AG08395 (cell line): ENCODE results near the gene MAVS.
A peak's percentile ranks its signal among the peaks of the same experiment; 100 is the strongest.

ENCODE experiments used
- DNase-seq: peaks from one replicate; pipeline ENCODE4 v3.0.0; 2012; ENCODE audit warnings: mixed read lengths, low spot score

MAVS gene

DNA sequence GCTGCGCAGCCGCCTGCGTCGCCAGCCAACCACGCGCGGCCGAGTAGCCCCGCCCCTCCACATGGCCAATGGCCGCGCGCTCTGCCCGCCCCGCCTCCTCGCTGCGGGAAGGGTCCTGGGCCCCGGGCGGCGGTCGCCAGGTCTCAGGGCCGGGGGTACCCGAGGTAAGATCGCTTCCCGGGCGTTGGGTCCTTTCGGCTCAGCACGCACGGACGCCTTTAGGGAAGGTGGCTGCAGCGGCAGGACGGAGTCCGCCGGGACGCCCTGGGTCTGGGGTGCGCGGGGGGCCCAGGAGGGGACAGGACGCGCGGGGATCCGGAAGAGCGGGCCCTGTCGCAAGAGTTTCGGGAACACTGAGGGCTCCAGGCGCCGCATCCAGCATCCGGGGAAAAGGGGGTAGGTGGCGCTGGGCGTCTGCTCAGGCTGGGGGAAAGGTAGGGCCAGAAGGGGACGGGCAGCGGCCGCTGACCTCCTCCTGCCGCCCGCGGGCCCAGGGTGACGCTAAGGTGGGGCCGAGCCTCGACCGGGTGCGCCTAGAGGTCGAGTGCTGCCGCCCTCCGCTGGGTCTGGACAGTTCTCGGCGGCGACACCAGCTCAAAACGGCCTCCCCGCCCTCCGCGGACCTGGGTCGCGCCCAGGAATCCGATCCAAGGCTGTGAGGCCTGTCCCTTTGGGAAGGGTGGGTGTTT lies at the start of gene MAVS:
MAVS (plus strand) TSS at position 95 of the 689 bp plus-strand sequence. CDS start 7,791 bp downstream, outside the sequence.
- DNase-seq, result peak; percentile 94

DNA sequence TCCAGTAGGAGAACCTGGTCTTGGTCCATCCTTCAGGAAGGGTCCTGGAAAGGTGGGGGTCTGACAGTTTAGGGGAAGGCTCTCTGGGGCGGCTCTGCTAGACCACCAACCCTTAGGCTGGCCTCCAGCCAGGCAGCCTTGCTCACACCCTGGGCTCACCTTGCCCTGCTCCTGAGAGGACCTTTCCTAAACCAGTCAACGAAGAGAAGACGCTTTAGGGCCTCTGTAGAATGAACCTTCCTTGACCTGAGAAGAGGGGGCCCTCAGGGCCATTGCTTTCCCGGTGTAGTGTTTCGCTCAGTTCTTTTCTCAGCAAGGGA lies 49.4 kb upstream of the MAVS start:
- DNase-seq, result no peak

DNA sequence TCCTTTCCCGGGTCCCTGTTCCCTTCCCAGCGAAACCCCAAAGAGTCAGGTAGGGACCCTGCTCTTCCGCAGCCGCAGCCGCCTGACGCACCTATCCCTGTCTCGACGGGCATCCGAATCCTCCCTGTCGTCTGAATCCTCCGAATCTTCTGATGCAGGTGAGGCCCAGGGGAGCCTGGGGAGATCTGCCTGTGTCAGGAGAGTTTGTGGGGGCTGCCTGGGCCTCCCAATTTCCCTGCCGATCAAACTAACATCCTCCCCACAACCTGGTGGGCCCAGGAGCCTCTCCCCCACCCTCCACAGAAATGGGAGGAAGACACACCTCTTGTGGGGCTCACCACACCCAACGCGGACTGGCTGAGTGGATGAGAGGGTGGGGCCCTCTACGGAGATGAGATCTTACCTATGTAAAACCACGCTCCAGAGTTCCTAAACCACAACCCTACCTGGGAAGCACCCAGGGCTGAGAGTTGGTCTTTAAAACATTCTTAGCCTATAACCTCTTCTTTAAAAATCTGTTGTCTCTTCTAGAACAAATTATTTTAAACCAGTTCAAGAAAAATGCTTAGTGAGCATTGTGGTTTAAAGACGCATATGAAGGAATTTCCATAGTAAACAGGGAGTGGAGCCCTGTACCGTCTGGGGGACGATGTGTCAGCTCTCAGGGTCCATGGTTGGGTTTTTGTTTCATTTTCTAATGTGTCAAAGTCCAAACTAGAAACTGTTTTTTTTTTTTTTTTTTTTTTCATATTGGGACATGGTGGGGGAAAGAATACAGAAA lies 48.9 kb upstream of the MAVS start:
- peak; percentile 28 for DNase-seq

DNA sequence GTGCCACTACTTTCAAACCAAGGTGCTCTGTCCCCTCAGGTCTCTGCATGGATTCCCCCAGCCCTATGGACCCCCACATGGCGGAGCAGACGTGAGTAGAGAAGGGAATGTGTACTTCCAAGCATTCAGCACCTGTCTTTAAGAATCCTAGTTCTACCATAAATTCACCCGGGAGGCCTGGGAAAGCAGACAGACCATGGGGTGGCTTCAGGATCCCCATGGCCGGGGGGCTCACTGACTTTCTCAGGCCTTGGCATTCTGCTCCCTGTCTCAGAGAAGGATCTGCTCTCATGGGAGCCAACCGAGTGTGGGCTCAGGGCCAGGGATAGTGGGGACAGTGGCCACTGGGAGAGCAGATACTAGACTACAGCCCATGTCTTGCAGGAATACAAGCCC lies 48.3 kb upstream of the MAVS start:
- DNase-seq, result no peak

DNA sequence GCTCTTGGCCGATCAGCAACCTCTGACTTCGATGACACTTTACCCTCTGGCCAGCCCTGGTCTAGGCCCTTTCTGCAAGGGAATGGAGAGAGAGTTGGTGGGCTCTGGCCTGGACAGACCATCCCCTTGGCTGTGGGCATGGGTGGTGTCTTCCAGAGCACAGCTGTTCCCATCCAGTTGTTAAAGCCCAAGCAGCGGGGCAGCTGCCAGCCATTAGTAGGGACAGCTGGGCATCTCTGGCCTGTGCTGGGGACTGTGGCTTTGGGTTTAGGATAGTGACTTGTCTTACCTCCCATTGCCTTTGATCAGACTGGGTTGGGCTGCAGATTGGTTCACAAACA lies 47.8 kb upstream of the MAVS start:
- no peak for DNase-seq

DNA sequence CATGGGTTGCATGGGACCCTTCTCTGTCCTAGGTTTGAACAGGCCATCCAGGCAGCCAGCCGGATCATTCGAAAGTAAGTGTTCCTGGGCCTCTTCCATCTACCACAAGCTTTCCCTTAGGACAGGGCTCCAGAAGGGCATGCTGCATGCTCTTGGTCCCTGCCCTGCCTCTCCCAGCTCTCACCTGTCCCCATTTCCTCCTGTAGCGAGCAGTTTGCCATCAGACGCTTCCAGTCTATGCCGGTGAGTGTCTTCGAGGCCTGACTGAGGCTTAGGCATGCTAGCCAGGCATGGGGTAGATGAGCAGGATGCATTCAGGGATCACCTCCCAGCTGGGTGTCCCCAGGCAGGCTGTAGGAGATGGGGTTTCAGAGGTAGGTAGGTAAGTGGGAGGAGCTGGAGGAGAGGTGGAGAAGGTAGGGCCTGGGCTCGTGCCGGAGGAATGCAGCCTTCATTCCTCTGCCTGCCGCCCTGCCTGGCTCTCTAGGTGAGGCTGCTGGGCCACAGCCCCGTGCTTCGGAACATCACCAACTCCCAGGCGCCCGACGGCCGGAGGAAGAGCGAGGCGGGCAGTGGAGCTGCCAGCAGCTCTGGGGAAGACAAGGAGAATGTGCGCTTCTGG lies 46.3 kb upstream of the MAVS start:
- no peak for DNase-seq

DNA sequence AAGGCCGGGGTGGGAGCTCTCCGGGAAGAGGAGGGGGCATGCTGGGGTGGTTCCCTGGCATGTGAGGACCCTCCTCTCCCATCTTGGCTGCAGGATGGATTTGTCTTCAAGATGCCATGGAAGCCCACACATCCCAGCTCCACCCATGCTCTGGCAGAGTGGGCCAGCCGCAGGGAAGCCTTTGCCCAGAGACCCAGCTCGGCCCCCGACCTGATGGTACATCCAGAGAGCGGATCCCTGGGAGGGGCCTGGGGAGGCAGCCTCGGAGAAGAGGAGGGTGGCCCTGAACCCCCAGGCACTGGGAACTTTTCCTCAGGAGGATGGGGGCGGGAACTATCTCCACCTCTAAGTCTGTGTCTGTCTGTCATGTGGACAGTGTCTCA lies 45.8 kb upstream of the MAVS start:
- no peak for DNase-seq

DNA sequence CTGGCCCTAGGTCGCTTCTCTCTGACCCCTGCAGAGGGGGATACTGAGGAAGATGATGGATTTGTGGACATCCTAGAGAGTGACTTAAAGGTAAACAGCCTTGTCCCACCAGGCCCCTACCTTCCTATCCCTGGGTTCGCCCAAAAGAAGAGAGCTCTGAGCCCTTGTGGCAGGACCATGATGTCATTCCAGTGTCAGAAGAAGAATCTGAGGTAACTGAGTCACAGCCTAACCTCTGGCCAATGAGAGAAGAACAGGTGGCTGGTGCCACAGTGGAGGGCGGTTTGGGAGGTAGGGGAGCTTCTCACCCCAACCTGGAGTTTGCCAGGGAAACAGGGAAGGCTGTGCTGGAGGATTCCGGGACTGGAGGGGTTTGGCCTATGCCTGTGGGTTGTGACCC lies 45.3 kb upstream of the MAVS start:
- DNase-seq, result no peak

DNA sequence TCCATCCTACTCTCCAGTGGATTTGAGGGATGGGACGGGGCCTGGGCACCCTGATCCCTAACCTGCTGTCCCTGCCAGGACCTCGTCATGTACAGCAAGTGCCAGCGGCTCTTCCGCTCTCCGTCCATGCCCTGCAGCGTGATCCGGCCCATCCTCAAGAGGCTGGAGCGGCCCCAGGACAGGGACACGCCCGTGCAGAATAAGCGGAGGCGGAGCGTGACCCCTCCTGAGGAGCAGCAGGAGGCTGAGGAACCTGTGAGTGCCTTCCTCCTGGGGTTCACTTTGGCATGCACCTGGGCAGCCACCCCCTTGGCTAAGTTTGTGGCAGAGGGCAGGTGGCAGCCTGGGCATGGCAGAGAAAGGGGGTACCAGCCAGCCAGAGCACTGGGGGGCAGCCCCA lies 44.8 kb upstream of the MAVS start:
- no peak for DNase-seq

DNA sequence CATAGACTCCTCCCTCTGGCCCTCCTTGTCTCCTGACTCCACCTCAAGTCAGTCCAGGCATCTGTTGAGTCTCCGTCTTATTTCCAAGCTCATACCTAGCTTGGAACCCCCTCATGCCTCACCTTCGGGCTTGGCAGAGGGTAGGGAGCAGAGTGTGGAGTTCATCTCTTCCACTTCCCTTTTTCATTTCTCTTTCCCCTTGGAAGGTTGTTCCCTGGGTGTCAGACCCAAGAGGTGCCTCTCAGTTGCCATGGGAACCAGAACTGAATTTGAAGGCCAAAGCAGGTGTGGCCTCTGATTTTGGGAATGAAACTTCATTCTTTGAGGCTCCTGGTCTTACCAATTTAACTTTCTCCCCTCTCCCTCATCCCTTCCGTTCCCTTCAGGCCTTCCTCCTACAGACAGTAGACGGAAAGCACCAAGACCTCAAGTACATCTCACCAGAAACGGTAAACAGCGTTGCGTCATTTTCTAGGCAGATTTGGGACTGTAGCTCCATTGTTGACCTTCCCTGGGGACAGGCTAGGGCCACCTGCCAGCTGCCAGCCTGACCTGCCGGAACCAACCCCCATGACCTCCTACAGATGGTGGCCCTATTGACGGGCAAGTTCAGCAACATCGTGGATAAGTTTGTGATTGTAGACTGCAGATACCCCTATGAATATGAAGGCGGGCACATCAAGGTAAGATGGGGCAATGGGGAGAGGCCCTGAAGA lies 44.0 kb upstream of the MAVS start:
- no peak for DNase-seq

DNA sequence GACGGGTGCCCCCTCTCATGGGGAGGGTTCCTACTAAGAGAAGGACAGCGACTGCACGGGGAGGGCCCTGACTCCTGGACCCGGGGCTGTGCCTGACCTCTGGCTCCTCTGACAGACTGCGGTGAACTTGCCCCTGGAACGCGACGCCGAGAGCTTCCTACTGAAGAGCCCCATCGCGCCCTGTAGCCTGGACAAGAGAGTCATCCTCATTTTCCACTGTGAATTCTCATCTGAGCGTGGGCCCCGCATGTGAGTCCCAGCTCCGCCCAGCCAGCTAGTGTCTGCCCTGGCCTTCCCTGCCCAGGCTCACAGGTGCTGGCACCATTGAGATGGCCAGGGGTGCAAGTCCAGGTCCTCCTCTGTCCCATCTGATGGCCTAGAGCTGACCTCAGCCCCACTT lies 43.3 kb upstream of the MAVS start:
- DNase-seq, result no peak

DNA sequence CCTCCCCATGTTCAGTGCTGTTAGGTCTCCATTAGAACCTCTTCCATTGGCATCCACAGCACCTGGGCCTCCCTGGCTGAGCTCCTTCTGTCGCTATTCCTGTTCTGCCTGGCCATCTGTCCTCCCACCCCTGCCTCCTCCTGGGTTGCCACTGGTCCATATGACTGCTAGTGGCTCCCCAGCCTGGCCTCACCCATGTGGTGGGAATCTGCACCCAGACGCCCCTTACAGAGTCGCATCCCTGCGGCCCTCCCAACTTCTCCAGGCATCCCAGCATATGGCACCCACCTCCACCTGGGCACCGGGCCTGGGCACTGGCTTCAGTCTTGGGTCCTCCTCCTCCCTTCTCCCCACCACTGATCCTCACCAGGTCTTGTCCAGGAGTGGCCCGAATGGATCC lies 42.8 kb upstream of the MAVS start:
- no peak for DNase-seq

DNA sequence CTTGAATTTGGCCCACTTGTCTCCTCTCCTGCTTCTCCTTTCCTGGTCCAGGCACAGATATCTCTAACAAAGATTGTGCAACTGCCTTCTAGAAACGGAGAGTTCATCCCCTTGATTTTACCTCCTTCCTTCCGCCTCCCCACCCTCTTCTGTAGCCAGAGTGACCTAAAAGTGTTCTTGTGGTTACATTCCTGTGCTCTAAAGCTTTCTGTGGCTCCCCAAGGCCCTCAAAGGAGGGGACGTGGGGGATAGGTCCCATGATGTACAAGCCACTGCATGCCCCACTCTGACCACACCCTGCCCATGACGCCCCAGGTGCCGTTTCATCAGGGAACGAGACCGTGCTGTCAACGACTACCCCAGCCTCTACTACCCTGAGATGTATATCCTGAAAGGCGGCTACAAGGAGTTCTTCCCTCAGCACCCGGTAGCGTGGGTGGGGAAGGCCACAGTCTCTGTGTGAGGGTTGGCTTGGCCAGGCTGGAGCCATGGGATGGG lies 42.3 kb upstream of the MAVS start:
- DNase-seq, result no peak

DNA sequence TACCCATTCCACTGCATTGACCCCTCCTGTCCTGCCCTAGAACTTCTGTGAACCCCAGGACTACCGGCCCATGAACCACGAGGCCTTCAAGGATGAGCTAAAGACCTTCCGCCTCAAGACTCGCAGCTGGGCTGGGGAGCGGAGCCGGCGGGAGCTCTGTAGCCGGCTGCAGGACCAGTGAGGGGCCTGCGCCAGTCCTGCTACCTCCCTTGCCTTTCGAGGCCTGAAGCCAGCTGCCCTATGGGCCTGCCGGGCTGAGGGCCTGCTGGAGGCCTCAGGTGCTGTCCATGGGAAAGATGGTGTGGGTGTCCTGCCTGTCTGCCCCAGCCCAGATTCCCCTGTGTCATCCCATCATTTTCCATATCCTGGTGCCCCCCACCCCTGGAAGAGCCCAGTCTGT lies 41.9 kb upstream of the MAVS start:
- no peak for DNase-seq

DNA sequence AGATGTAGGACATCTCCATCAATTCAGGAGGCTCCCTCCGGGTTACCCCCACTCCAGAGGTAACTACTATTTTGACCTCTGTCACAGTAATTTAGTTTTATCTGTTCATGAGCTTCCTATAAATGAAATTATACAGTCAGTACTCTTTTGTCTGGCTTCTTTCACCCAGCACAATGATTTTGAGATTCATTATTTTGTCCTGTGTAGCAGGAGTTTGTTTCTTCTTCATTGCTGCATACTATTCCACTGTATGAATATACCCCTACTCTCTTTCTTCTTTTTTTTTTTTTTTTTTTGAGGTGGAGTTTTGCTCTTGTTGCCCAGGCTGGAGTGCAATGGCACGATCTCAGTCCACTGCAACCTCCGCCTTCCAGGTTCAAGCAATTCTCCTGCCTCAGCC lies 38.1 kb upstream of the MAVS start:
- DNase-seq, result no peak

DNA sequence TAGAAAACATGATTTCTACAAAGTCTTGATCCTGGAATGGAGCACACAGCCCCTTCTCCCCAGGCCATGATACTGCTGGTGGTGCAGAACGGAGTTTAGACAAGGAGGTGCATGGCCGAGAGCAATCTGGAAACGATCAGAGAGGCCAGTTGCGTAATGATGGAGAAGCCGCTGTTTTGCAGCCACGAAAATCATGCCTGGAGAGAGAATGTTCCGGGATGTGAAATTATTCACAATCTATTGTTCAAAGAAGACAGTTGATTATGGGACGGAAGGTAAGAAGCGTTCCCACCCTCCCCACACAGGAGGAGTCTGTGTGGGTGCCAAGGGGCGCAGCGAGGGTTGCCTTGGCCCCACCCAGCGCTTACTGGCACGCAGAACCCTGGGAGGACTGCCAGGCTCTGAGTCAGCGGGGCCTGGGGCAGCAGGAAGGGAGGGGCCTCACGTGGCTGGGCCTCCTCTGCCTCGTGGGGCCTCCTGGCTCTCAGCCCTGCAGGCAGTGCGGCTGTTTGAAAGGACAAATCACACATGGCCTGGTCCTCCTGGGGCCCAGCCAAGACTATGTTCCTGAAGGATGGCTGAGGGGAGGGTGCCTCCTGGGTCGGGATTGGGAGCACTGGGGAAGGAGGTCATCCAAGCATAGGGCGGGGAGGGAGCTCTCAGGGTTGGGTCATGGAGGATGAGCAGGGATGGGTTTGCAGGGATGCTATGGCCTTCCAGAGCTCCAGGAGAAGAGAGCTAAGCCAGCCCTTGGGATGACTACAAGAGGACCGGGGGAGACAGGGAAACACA lies 35.0 kb upstream of the MAVS start:
- DNase-seq, result peak; percentile 98

DNA sequence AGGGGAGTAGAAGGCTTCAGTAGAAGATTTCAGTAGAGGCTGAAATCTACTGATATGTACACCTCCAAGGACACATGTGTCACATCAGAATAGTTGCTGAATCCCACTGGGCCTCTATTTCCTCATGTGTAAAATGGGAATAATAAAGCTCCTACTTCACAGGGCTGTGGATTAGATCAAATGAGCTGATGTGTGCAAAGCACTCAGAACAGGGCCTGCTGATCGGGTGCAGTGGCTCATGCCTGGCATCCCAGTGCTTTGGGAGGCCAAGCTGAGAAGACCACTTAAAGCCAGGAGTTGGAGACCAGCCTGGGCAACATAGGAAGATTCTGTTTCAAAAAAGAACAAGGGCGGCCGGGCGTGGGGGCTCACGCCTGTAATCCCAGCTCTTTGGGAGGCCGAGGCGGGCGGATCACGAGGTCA lies 34.4 kb upstream of the MAVS start:
- DNase-seq, result no peak

DNA sequence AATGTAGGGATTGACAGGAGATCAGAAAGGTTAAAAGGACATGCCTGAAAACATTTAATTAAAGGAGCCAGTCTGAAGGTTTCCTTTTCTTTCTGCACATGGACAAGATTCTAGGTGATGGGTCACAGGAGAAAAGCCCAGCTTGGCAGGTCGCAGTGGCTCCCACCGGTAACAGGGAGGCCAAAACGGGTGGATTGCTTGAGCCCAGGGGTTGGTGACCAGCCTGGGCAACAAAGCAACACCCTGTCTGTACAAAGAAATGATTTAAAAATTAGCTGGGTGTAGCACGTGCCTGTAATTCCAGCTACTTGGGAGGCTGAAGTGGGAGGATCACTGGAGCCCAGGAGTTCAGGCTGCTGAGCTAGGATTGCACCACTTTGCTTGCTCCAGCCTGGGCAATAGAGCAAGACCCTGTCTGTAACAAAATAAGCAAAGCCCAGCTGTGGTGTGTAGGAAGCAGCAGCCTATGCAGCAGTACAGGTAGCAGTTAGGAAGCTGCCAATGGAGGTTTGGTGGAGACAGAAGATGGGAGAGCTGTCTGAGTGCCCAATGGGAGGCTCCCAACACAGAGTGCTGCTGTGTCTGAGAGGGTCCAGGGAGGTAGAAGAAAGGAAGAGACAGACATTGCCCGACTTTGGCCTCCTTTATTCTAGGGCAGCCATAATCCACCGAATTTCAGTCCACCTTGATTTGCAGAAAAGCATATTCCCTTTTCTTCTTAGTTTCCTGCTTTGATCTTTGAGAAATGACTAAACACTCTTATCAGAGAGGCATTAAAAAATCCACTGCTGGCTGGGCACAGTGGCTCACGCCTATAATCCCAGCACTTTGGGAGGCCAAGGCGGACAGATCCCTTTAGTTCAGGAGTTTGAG lies 33.4 kb upstream of the MAVS start:
- no peak for DNase-seq

DNA sequence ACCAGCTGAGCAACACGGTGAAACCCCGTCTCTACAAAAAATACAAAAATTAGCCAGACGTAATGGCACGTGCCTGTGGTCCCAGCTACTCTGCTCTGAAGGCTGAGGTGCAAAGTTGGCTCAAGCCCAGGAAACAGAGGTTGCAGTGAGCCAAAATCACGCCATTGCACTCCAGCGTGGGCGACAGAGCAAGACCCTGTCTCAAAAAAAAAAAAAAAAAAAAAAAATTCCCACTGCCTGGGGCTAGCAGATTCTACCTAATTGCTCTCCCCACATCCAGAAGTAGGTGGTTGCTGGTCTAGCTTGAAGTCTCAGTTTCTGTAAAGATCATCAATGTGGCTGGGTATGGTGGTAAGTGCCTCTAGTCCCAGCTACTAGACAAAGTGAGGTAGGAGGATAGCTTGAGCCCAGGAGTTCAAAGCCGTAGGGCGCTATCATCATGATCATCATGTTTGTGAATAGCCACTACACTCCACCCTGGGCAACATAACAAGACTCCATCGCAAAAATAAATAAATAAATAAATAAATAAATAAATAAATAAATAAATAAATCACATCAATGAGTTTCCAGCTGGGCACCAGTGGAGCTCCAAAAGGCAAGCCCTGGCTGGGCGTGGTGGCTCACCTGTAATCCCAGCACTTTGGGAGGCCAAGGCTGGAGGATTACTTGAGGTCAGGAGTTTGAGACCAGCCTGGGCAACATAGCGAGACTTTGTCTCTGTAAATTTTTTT lies 32.6 kb upstream of the MAVS start:
- no peak for DNase-seq

DNA sequence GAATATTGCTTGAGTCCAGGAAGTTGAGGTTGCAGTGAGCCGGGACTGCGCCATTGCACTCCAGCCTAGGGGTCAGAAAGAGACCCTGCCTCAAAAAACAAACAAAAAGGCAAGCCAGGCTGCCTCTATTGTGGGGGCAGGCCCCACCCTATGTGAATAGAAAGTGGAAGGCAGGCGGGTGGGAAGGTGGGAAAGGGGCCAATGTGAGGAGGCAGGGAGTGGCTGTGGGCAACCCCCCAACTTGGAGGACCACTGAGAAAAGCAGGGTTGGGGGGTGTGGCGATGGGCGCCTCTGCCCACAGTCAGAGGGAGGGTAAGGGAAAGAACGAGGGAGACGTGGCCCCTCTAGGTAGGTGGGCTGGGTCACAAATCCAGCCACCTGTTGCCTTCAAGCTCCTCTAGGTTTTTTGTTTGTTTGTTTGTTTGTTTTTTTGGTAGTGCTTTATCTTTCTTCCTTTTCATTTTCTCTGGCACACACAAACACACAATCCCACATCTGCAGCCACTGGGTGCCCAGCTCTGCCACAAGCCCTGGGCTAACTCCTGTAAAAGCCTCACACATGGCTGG lies 31.6 kb upstream of the MAVS start:
- DNase-seq, result no peak
